Uterus (tissue), 2 donors: ENCODE measurements around the gene PTPRN2.
"Not testable (repeated sequence)": the region's sequence is repeated elsewhere in the genome, so short reads cannot be mapped to it uniquely, and the experiment has no call there.

Source experiments
- POLR2A ChIP-seq, 2 donors: fragments of 450-650 bp; IDR thresholded peaks; one replicate each; pipeline ENCODE4 v1.6.1; 2016; ENCODE audit warnings: antibody characterized with exemption in 2 of 2, mild to moderate bottlenecking in 1 of 2, moderate library complexity in 1 of 2
- TF ChIP-seq, protein P1 (sequence below), 4 experiments: fragments of 200-600 bp in 2 of 4; fragments of 450-650 bp in 2 of 4; sonication (generic) in 2 of 4; IDR thresholded peaks; one replicate each; pipeline ENCODE4 v1.5.1; 2016 to 2019; ENCODE audit warnings: antibody characterized with exemption in 4 of 4, mild to moderate bottlenecking in 2 of 4, moderate library complexity in 1 of 4

DNA sequence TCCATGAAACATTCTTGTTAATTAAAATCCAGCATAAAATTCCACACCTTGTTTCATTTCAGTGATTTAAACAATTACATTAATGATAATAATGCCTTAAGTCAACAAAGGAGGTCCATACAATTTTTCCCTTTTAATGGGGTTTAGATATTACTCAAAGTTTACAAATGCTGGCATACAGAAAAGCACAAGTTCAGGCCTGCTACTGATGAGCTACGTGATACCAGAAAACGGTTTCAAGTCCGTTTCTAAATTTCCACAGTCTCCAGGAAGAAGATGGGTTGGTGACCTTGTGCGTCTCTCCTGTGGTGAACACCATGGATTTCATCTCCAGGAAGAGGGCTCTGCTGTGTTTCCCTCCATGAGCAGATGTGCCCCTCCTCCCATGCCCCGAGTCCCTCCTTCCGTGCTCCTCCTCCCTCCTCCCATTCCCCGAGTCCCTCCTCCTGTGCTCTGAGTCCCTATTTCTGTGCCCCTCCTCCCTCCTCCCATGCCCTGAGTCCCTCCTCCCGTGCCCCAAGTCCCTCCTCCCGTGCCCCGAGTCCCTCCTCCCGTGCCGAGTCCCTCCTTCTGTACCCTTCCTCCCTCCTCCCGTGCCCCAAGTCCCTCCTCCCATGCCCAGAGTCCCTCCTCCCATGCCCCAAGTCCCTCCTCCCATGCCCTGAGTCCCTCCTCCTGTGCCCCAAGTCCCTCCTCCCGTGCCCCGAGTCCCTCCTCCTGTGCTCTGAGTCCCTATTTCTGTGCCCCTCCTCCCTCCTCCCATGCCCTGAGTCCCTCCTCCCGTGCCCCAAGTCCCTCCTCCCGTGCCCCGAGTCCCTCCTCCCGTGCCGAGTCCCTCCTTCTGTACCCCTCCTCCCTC, 201.9 kb downstream of the PTPRN2 start:
- TF ChIP-seq POLR2A (IDR thresholded peaks at IDR 0.05): not testable (repeated sequence)
- TF ChIP-seq, protein P1, sequence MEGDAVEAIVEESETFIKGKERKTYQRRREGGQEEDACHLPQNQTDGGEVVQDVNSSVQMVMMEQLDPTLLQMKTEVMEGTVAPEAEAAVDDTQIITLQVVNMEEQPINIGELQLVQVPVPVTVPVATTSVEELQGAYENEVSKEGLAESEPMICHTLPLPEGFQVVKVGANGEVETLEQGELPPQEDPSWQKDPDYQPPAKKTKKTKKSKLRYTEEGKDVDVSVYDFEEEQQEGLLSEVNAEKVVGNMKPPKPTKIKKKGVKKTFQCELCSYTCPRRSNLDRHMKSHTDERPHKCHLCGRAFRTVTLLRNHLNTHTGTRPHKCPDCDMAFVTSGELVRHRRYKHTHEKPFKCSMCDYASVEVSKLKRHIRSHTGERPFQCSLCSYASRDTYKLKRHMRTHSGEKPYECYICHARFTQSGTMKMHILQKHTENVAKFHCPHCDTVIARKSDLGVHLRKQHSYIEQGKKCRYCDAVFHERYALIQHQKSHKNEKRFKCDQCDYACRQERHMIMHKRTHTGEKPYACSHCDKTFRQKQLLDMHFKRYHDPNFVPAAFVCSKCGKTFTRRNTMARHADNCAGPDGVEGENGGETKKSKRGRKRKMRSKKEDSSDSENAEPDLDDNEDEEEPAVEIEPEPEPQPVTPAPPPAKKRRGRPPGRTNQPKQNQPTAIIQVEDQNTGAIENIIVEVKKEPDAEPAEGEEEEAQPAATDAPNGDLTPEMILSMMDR (IDR thresholded peaks at IDR 0.05): not testable (repeated sequence)
